ENCODE results near the gene SUGT1.
A peak's percentile ranks its signal among the peaks of the same experiment; 100 is the strongest.
"Not testable (repeated sequence)": the region's sequence is repeated elsewhere in the genome, so short reads cannot be mapped to it uniquely, and the experiment has no call there.

Gene SUGT1

GRCh38 chr13:52669677-52670076 lies 17.0 kb downstream of the SUGT1 start:
- no peak for DNase-seq (ENCODE audit: low read depth)

DNA sequence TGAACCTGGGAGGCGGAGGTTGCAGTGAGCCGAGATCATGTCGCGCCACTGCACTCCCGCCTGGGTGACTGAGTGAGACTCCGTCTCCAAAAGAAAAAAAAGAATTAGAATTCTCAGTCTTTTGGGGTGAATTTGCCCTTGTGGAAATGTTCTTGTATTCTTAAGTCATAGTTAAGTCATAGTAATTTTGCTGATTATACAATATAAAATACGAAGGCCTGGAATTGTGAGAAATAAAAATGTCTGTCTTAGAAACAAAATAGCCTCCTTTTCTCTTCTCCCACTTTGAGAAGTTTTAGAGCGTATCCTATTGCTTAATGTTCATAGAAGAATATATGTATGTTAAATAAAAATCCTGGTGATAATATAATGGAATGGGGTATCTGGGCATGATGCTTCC lies 18.1 kb downstream of the SUGT1 start:
- no peak for DNase-seq (ENCODE audit: low read depth)

- DNase-seq (ENCODE audit: low read depth): no peak
Measured at GRCh38 chr13:52673465-52673864, 20.8 kb downstream of the SUGT1 start.

GRCh38 chr13:52677823-52678222 lies 25.2 kb downstream of the SUGT1 start:
- no peak for DNase-seq (ENCODE audit: low read depth)

DNA sequence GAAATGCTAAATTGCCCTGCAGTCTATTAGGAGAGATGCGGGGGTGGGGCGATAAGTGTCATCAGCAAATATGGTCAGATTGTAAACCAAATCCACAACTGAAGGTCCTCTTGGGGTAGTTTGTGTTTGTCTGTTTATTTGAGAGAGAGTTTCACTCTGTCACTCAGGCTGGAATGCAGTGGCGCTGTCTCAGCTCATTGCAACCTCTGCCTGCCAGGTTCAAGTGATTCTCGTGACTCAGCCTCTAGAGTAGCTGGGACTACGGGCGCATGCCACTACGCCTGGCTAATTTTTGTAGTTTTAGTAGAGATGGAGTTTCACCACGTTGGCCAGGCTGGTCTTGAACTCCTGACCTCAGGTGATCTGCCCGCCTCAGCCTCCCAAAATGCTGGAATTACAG lies 33.2 kb downstream of the SUGT1 start:
- not testable (repeated sequence) for DNase-seq (ENCODE audit: low read depth)

- DNase-seq (ENCODE audit: low read depth): no peak
Measured at GRCh38 chr13:52686376-52686775, 33.7 kb downstream of the SUGT1 start.

GRCh38 chr13:52695856-52696255 lies 43.2 kb downstream of the SUGT1 start:
- DNase-seq (ENCODE audit: low read depth): peak; percentile 1

DNA sequence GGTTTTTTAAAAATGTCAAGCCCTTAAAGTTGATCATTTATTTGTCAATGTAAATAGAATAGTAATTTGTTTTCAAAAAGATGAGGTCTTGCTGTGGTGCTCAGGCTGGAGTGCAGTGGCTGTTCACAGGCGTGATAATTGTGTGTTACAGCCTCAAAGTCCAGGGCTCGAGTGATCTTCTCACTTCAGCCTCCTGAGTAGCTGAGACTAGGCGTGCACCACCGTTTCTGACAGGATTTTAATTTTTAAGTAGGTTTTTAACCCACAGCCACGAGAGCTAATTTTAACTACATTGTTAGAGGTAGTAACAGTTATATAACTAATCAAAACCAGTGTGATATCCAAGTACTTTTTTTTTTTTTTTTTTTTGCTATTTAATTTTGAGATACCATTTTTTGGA lies 43.9 kb downstream of the SUGT1 start:
- no peak for DNase-seq (ENCODE audit: low read depth)

- DNase-seq (ENCODE audit: low read depth): no peak
Measured at GRCh38 chr13:52701728-52702465, 49.3 kb downstream of the SUGT1 start.

DNA sequence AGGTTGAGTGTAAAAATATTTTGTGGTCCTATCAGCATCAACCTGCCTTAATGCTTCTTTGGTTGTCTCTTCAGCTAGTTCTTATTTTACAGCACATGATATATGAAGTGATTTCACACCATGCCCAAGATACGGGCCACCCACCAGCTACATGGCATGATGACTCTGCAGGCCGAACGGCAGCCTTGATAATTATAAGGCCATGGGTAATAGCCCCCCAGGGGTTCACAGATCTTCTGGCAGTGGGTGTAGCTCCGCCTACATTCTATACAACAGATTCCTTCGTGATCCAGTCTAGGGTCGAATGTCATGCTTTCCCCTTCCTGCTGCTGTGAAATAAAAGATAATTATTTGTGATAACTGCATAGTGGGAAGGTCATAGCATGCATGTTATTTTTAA lies 50.8 kb downstream of the SUGT1 start:
- DNase-seq (ENCODE audit: low read depth): no peak

GRCh38 chr13:52706081-52706480 lies 53.4 kb downstream of the SUGT1 start:
- DNase-seq (ENCODE audit: low read depth): no peak

DNA sequence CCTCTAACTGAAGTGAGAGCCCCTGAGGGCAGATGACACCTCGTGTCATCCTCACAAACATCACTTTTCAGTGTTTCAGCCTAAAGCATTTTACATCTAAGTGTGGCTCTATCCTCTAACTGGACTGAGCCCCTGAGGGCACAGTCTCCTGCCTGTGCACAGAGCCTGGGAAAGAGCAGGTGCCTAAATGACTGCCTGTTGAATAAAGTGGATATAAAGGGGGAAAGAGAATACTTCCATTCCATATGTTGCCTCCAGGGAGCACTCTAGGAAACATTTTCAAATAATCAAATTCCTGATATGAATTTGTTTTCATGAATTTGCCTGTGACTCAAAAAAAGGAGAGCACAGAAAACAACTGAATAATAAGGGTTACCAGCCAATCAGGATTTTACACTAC lies 54.7 kb downstream of the SUGT1 start:
- DNase-seq (ENCODE audit: low read depth): no peak

- not testable (repeated sequence) for DNase-seq (ENCODE audit: low read depth)
Measured at GRCh38 chr13:52708266-52708665, 55.6 kb downstream of the SUGT1 start.

DNA sequence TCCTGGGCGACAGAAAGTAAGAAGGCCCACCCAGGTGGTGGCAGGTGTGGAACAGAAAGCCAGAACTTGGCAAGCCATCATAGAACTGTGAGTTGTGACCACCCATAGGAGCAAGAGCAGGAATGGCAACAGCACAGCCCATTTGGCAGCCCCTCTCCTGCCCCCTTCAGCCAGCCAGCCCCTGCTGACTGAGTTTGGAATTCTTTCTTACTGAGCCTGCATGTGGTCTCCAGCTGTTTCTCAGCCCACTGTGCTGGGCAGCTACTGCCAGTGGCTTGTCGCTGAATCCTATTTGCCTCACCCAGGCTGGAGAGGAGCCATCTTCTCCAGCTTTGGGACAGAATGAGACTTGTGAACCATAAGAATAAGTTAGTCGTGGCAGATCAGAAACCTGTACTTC lies 58.6 kb downstream of the SUGT1 start:
- DNase-seq (ENCODE audit: low read depth): no peak

DNA sequence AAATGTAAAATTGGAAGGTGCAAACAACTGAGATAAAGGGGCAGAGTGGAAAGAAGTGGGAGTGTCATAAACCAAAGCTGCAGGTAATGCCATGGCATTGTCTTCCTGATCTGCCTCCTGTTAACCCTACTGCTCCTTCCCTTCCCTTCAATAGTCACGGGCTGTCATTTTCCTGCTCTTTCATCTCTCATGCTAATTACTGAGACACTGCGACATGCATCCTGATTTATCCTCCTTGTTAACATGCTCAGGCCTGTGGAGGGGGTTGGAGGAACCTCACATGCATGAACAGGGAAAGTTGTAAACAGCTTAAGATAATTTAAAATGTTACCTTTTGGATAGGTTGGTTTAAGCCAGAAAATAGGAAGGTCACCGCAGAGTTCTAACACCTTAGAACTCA lies 59.7 kb downstream of the SUGT1 start:
- DNase-seq (ENCODE audit: low read depth): no peak

DNA sequence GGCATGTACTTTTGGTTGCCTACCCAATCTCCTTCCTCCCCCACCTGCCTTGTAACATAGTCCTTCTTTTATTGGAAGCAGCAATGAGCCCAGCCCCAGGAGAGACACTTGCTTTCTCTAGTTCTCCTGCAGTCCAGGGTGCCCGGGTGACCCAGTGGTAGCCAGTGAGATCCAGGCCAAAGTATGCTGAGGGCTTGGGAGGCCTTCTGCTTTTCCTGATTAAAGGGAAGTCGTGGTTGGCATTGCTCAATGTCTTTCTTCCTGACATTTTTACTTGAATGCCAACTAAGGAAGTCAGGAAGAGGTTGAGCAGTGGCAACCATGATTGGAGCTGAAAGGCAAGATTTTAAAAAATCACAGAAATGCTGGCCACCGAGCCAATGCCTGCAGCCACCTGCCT lies 61.3 kb downstream of the SUGT1 start:
- DNase-seq (ENCODE audit: low read depth): no peak

- not testable (repeated sequence) for DNase-seq (ENCODE audit: low read depth)
Measured at GRCh38 chr13:52720904-52721303, 68.3 kb downstream of the SUGT1 start.

DNA sequence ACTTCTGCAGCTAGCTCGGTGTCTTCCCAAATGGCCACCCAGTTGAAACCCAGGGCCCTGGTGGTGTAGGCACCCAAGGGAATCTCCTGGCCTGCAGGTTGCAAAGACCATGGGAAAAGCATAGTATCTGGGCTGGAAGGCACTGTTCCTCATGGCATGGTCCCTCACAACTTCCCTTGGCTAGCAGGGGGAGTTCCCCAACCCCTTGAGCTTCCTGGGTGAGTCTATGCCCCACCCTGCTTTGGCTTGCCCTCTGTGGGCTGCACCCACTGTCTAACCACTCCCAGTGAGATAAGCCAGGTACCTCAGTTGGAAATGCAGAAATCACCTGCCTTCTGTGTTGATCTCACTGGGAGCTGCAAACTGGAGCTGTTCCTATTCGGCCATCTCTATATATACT lies 68.7 kb downstream of the SUGT1 start:
- DNase-seq (ENCODE audit: low read depth): not testable (repeated sequence)

GRCh38 chr13:52723181-52723580 lies 70.5 kb downstream of the SUGT1 start:
- DNase-seq (ENCODE audit: low read depth): no peak

- DNase-seq (ENCODE audit: low read depth): no peak
Measured at GRCh38 chr13:52725302-52725701, 72.7 kb downstream of the SUGT1 start.

DNA sequence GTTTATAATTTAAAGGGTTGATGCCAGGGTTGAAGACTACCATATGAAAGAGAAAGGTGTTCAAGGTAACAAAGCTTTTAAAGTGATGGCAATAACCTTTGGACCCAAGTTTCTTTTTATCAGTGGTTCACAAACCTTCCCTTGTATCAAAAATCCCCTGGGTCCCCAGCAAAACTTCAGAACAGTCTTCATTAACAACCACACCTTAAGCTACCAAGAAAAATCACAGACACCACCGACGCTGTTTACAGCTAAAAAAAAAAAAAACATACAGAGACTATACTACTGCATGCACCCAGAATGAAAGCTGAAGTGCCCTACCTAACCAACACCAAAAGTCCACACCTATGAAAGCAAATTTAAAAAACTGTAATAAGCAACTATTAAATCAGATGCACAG lies 73.6 kb downstream of the SUGT1 start:
- no peak for DNase-seq (ENCODE audit: low read depth)

DNA sequence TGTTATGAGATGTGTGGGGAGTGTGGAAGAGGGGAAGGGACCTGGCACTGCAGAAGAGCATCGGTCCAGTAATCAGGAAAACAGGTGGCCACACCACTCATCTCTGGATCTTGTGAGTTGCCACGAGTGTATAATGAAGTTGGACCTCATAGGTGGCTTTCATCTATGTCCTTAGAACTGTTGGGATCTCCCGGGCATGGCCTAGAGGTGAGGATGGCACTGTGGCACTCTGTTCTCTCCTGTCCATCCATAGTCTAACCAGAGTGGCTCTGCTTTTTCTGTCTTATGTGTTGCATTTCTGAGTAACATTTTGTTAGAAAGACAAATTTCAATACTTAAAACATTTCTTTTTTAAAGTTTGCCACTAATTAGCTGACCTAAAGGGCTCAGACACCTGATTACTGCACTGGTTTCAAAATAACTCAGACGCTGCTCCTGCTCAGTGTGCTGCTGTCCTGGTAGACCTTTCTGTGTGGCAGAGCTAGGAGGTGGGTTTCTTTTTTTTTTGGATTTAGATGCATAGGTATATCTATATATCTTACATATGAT lies 81.5 kb downstream of the SUGT1 start:
- DNase-seq (ENCODE audit: low read depth): no peak

GRCh38 chr13:52736891-52737290 lies 84.3 kb downstream of the SUGT1 start:
- DNase-seq (ENCODE audit: low read depth): no peak

DNA sequence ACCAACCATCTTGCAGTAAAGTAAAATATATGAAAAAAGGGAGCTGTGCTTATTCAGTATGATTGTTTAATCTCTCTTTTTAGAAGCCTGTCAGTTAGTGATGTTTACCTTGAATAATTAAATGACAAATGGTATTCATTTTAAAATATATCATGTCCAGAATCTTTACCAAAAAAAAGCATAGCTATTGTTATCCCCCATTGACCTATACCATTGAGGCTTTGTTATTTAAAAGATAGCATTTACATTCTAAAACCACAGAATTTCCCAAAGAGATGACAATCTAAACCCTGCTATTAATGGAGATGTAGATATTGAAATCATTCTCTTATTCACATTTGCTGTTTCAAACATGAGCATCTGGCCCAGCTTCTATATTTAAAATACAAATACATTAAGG lies 84.8 kb downstream of the SUGT1 start:
- no peak for DNase-seq (ENCODE audit: low read depth)

All from activated T-cell treated with anti-CD3 and anti-CD28 coated beads for 24 hours (primary cell).